Measurements from ENCODE around the gene STARD8. TPM values are rescaled to one million over a fixed set of nuclear protein-coding genes. Genes with fewer than 3 reads are reported as not detected.

The STARD8 gene
- total and polyA plus RNA-seq, 7 donors = 0.92 to 10.7 (median 5.3) TPM

- no peaks in the 10 kb centered on the region for H3K4me1 ChIP-seq
- no peak overlapping the region for H3K27ac ChIP-seq
- H3K27me3 ChIP-seq = no peaks in the 10 kb centered on the region
- DNase-seq = no peak
- H3K36me3 ChIP-seq = no peaks in the 10 kb centered on the region
- TF ChIP-seq POLR2A (IDR thresholded peaks at IDR 0.05) = no peak
- no peak for TF ChIP-seq POLR2AphosphoS5 (IDR thresholded peaks at IDR 0.05)
- TF ChIP-seq, protein P1, sequence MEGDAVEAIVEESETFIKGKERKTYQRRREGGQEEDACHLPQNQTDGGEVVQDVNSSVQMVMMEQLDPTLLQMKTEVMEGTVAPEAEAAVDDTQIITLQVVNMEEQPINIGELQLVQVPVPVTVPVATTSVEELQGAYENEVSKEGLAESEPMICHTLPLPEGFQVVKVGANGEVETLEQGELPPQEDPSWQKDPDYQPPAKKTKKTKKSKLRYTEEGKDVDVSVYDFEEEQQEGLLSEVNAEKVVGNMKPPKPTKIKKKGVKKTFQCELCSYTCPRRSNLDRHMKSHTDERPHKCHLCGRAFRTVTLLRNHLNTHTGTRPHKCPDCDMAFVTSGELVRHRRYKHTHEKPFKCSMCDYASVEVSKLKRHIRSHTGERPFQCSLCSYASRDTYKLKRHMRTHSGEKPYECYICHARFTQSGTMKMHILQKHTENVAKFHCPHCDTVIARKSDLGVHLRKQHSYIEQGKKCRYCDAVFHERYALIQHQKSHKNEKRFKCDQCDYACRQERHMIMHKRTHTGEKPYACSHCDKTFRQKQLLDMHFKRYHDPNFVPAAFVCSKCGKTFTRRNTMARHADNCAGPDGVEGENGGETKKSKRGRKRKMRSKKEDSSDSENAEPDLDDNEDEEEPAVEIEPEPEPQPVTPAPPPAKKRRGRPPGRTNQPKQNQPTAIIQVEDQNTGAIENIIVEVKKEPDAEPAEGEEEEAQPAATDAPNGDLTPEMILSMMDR (IDR thresholded peaks at IDR 0.05) = no peak
- no peak for TF ChIP-seq EP300 (IDR thresholded peaks at IDR 0.05)
- WGBS, 2 donors = 80 to 81% methylated on average over 3 of the region's 3 CpGs
- H3K9me3 ChIP-seq = no peaks in the 10 kb centered on the region
- intact Hi-C loops (cut with DNase I) = no loop called here
- H3K4me3 ChIP-seq = no peak overlapping the region
These were observed 12.3 kb downstream of the STARD8 start for GRCh38 chrX:68659786-68660185.

DNA sequence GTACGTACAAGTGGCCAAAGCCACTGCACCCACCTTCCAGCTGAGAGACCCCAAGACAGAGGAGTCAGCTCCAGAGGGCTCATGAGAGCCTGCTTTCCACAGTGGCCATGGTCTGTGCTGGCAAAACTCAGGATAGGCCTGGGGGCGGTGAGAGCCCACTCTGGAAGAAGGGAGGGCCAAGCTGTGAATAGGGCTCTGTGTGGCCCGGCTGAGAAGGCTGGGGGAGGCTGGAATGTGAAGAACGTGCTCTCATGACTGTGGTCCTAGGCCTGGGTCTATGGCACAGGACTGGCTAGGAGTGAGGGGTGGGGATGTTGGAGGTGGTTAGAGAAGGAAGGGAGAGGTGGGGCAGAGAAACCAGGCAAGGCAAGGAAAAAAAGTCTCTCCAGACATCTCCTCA, 13.3 kb downstream of the STARD8 start:
- no peaks in the 10 kb centered on the region for H3K27me3 ChIP-seq
- intact Hi-C loops (cut with DNase I) = no loop called here
- TF ChIP-seq POLR2AphosphoS5 (IDR thresholded peaks at IDR 0.05) = no peak
- TF ChIP-seq EP300 (IDR thresholded peaks at IDR 0.05) = no peak
- TF ChIP-seq, protein P1 (IDR thresholded peaks at IDR 0.05) = no peak
- no peak for TF ChIP-seq POLR2A (IDR thresholded peaks at IDR 0.05)
- WGBS, 2 donors = 87 to 90% methylated on average over 4 of the region's 4 CpGs
- H3K4me1 ChIP-seq = no peaks in the 10 kb centered on the region
- H3K27ac ChIP-seq = no peak overlapping the region
- H3K4me3 ChIP-seq = no peak overlapping the region
- DNase-seq = no peak
- no peaks in the 10 kb centered on the region for H3K9me3 ChIP-seq
- H3K36me3 ChIP-seq = no peaks in the 10 kb centered on the region

GRCh38 chrX:68665502-68665901, 18.0 kb downstream of the STARD8 start:
- WGBS, 2 donors = 58 to 59% methylated on average over 9 of the region's 9 CpGs
- intact Hi-C loops (cut with DNase I) = no loop called here
- no peaks in the 10 kb centered on the region for H3K36me3 ChIP-seq
- H3K27me3 ChIP-seq = no peaks in the 10 kb centered on the region
- no peak overlapping the region for H3K4me3 ChIP-seq
- H3K9me3 ChIP-seq = no peaks in the 10 kb centered on the region
- DNase-seq = no peak
- no peak overlapping the region for H3K27ac ChIP-seq
- no peaks in the 10 kb centered on the region for H3K4me1 ChIP-seq
- TF ChIP-seq EP300 (IDR thresholded peaks at IDR 0.05) (no peak), POLR2AphosphoS5 (IDR thresholded peaks at IDR 0.05) (no peak), POLR2A (IDR thresholded peaks at IDR 0.05) (no peak)
- TF ChIP-seq, protein P1 (IDR thresholded peaks at IDR 0.05) = no peak

- H3K9me3 ChIP-seq = no peaks in the 10 kb centered on the region
- H3K36me3 ChIP-seq = no peaks in the 10 kb centered on the region
- TF ChIP-seq EP300 (IDR thresholded peaks at IDR 0.05) = no peak
- no peak for TF ChIP-seq POLR2A (IDR thresholded peaks at IDR 0.05)
- TF ChIP-seq, protein P1 (IDR thresholded peaks at IDR 0.05) = no peak
- peak in 1 of 4 donors; percentile 16 for TF ChIP-seq POLR2AphosphoS5 (IDR thresholded peaks at IDR 0.05)
- intact Hi-C loops (cut with DNase I) = no loop called here
- DNase-seq = no peak
- no peak overlapping the region for H3K4me3 ChIP-seq
- H3K27ac ChIP-seq = no peak overlapping the region
- WGBS, 2 donors = 85 to 86% methylated on average over 5 of the region's 5 CpGs
- no peaks in the 10 kb centered on the region for H3K4me1 ChIP-seq
- no peaks in the 10 kb centered on the region for H3K27me3 ChIP-seq
These were observed 19.1 kb downstream of the STARD8 start for GRCh38 chrX:68666580-68666979.
